KG1 (cell line): ENCODE results near the gene PARVG.

Source experiments
- DNase-seq: peaks from one replicate; lab custom pipeline; 2025; lab: John Stamatoyannopoulos, UW

Gene PARVG

GRCh38 chr22:44155115-44155514 is 25.6 kb upstream of the PARVG start:
- DNase-seq, result no peak

- DNase-seq, result no peak
Measured at GRCh38 chr22:44157916-44158618, 22.7 kb upstream of the PARVG start.

- DNase-seq, result no peak
Measured at GRCh38 chr22:44158816-44159215, 21.9 kb upstream of the PARVG start.

GRCh38 chr22:44159221-44159620 is 21.5 kb upstream of the PARVG start:
- no peak for DNase-seq

GRCh38 chr22:44159811-44160210 is 20.9 kb upstream of the PARVG start:
- DNase-seq, result no peak

- DNase-seq, result no peak
Measured at GRCh38 chr22:44160421-44160820, 20.3 kb upstream of the PARVG start.

- DNase-seq, result no peak
Measured at GRCh38 chr22:44161673-44162072, 19.1 kb upstream of the PARVG start.

- DNase-seq, result no peak
Measured at GRCh38 chr22:44162960-44163359, 17.8 kb upstream of the PARVG start.

- DNase-seq, result no peak
Measured at GRCh38 chr22:44163536-44163935, 17.2 kb upstream of the PARVG start.

- DNase-seq, result no peak
Measured at GRCh38 chr22:44164031-44164430, 16.7 kb upstream of the PARVG start.

- no peak for DNase-seq
Measured at GRCh38 chr22:44165286-44165874, 15.3 kb upstream of the PARVG start.

- DNase-seq, result no peak
Measured at GRCh38 chr22:44166498-44167276, 14.0 kb upstream of the PARVG start.

GRCh38 chr22:44167501-44167900 is 13.2 kb upstream of the PARVG start:
- DNase-seq, result no peak

GRCh38 chr22:44168206-44168605 is 12.5 kb upstream of the PARVG start:
- DNase-seq, result no peak

- DNase-seq, result no peak
Measured at GRCh38 chr22:44170470-44170869, 10.3 kb upstream of the PARVG start.

- no peak for DNase-seq
Measured at GRCh38 chr22:44171561-44171960, 9.2 kb upstream of the PARVG start.

GRCh38 chr22:44172370-44173108 is 8.2 kb upstream of the PARVG start:
- DNase-seq, result peak; percentile 28

- no peak for DNase-seq
Measured at GRCh38 chr22:44173154-44173553, 7.6 kb upstream of the PARVG start.

GRCh38 chr22:44175676-44176075 is 5.0 kb upstream of the PARVG start:
- no peak for DNase-seq

- no peak for DNase-seq
Measured at GRCh38 chr22:44179196-44179988, 1.3 kb upstream of the PARVG start.

GRCh38 chr22:44179989-44180705 is 578 bp upstream of the PARVG start:
- DNase-seq, result no peak
